Measurements from ENCODE around the gene RGCC.

- no peak for TF ChIP-seq CTCF (IDR thresholded peaks at IDR 0.05)
- no peak for TF ChIP-seq EP300 (IDR thresholded peaks at IDR 0.05)
- no peak for TF ChIP-seq POLR2A (IDR thresholded peaks at IDR 0.05)
- no peak for TF ChIP-seq POLR2AphosphoS5 (IDR thresholded peaks at IDR 0.05)
These were observed 3.6 kb downstream of the RGCC start for GRCh38 chr13:41460930-41461329.

Measured in stomach (tissue), 4 donors.